Panc1 (cell line): ENCODE results near the gene ELOVL2. TPM values are rescaled to one million over a fixed set of nuclear protein-coding genes. Genes with fewer than 3 reads are reported as not detected.
"Not testable (repeated sequence)": the region's sequence is repeated elsewhere in the genome, so short reads cannot be mapped to it uniquely, and the experiment has no call there.

Source experiments
- ATAC-seq: fragments of 200-7000 bp; cut with Tn5 transposase; 2 replicates; pipeline ENCODE4 v1.9.1; 2020; ENCODE audit warnings: mild to moderate bottlenecking, moderate library complexity
- BruUV-seq: library from RNA; stranded (reverse); fragments of 400-500 nt; replicated peaks from 2 replicates; lab custom pipeline; 2021; lab: Mats Ljungman, UMichigan
- CTCF ChIA-PET: fragments of 300-600 bp; sonication (Branson Sonifier 250); formaldehyde crosslinking; loops from one replicate; lab custom pipeline; 2022; ENCODE audit warnings: antibody characterized with exemption; lab: Charles Lee
- POLR2A ChIA-PET: fragments of 300-600 bp; sonication (Branson Sonifier 250); formaldehyde crosslinking; loops from one replicate; lab custom pipeline; 2022; ENCODE audit warnings: antibody characterized with exemption; lab: Charles Lee
- DNase-seq: peaks from one replicate; pipeline ENCODE4 v3.0.0-alpha.2; 2010; ENCODE audit warnings: low read depth, low spot score
- H3K27ac ChIP-seq: 2 replicates; pipeline ENCODE4 v1.5.1; 2011; ENCODE audit warnings: mild to moderate bottlenecking, low read length, inconsistent platforms
- H3K27me3 ChIP-seq: fragments of 200-500 bp; sonication (Bioruptor generic); 2 replicates; pipeline ENCODE4 v1.6.0; 2014; ENCODE audit warnings: low read length, inconsistent platforms; ENCODE audit not compliant: control insufficient read depth, insufficient read depth
- H3K36me3 ChIP-seq: fragments of 200-500 bp; sonication (Bioruptor generic); 2 replicates; pipeline ENCODE4 v1.5.1; 2014; ENCODE audit warnings: inconsistent platforms, mild to moderate bottlenecking, low read length, moderate library complexity; ENCODE audit not compliant: control insufficient read depth, insufficient read depth
- H3K4me1 ChIP-seq: 2 replicates; pipeline ENCODE4 v1.5.1; 2011; ENCODE audit warnings: inconsistent platforms, mild to moderate bottlenecking, low read length, moderate library complexity; ENCODE audit not compliant: control insufficient read depth, insufficient read depth
- H3K4me3 ChIP-seq, 2 experiments: 2 replicates each; pipeline ENCODE4 v1.5.1; 2011 to 2012; ENCODE audit warnings: low read depth in 2 of 2, low read length in 2 of 2, mild to moderate bottlenecking in 2 of 2, inconsistent platforms in 1 of 2, moderate library complexity in 1 of 2
- H3K9me3 ChIP-seq: fragments of 200-500 bp; sonication (Bioruptor generic); 2 replicates; pipeline ENCODE4 v1.5.1; 2014; ENCODE audit warnings: low read depth, mild to moderate bottlenecking, inconsistent platforms, low read length, moderate library complexity; ENCODE audit not compliant: control insufficient read depth, insufficient read depth
- CTCF ChIP-seq: fragments of 450-650 bp; IDR thresholded peaks from 2 replicates; pipeline ENCODE4 v1.5.1; 2017; ENCODE audit warnings: mild to moderate bottlenecking
- POLR2AphosphoS5 ChIP-seq: IDR thresholded peaks from 2 replicates; pipeline ENCODE4 v1.6.1; 2012; ENCODE audit warnings: mild to moderate bottlenecking, low read depth, low read length, moderate library complexity
- SIN3A ChIP-seq: IDR thresholded peaks from 2 replicates; pipeline ENCODE4 v1.6.1; 2012; ENCODE audit warnings: low read depth, mild to moderate bottlenecking, low read length, moderate library complexity, borderline replicate concordance; ENCODE audit not compliant: insufficient read depth
- TCF7L2 ChIP-seq: IDR thresholded peaks from 2 replicates; pipeline ENCODE4 v1.6.1; 2011; ENCODE audit warnings: mild to moderate bottlenecking, low read depth, low read length, inconsistent platforms
- in situ Hi-C: cut with HindIII; loops from 2 replicates; pipeline ENCODE4 v1.10.0; 2016; ENCODE audit warnings: low sequenced_read_pairs, low pct_unique_long_range_greater_than_20kb
- intact Hi-C: fragments of 100-400 bp; cut with micrococcal nuclease; formaldehyde crosslinking; loops from one replicate; pipeline ENCODE4 v1.10.0; 2022; ENCODE audit not compliant: unreplicated experiment
- total RNA-seq: library from RNA; stranded (reverse); gene quantifications from one replicate; pipeline ENCODE4 v1.2.1, GENCODE V29; 2021; ENCODE audit not compliant: unreplicated experiment
- TF ChIP-seq, protein P1 (sequence below), 2 experiments: IDR thresholded peaks; 2 replicates each; pipeline ENCODE4 v1.6.1; 2011 to 2012; ENCODE audit warnings: low read depth in 2 of 2, control low read depth in 1 of 2, low read length in 1 of 2, mild to moderate bottlenecking in 1 of 2, moderate library complexity in 1 of 2; ENCODE audit not compliant: insufficient read depth in 1 of 2

Gene ELOVL2
- total RNA-seq, 1 experiment from 2014 or later = 27.8 TPM

GRCh38 chr6:10989587-10989986 lies 54.5 kb downstream of the ELOVL2 start:
- Histone ChIP-seq H3K36me3 (no peaks in the 10 kb centered on the region), H3K4me3 (no peak overlapping the region), H3K9me3 (no peaks in the 10 kb centered on the region), H3K4me1 (no peaks in the 10 kb centered on the region), H3K27me3 (no peaks in the 10 kb centered on the region), H3K27ac (no peak overlapping the region)
- no TSS peak for BruUV-seq
- in situ Hi-C loops (no loop called here), intact Hi-C loops (no loop called here)
- no peak for DNase-seq
- ChIA-PET POLR2A (no interaction called here), CTCF (no interaction called here)
- no peak for ATAC-seq
- TF ChIP-seq CTCF (no peak), TCF7L2 (no peak), POLR2AphosphoS5 (no peak), SIN3A (no peak)
- TF ChIP-seq, protein P1, sequence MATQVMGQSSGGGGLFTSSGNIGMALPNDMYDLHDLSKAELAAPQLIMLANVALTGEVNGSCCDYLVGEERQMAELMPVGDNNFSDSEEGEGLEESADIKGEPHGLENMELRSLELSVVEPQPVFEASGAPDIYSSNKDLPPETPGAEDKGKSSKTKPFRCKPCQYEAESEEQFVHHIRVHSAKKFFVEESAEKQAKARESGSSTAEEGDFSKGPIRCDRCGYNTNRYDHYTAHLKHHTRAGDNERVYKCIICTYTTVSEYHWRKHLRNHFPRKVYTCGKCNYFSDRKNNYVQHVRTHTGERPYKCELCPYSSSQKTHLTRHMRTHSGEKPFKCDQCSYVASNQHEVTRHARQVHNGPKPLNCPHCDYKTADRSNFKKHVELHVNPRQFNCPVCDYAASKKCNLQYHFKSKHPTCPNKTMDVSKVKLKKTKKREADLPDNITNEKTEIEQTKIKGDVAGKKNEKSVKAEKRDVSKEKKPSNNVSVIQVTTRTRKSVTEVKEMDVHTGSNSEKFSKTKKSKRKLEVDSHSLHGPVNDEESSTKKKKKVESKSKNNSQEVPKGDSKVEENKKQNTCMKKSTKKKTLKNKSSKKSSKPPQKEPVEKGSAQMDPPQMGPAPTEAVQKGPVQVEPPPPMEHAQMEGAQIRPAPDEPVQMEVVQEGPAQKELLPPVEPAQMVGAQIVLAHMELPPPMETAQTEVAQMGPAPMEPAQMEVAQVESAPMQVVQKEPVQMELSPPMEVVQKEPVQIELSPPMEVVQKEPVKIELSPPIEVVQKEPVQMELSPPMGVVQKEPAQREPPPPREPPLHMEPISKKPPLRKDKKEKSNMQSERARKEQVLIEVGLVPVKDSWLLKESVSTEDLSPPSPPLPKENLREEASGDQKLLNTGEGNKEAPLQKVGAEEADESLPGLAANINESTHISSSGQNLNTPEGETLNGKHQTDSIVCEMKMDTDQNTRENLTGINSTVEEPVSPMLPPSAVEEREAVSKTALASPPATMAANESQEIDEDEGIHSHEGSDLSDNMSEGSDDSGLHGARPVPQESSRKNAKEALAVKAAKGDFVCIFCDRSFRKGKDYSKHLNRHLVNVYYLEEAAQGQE (IDR thresholded peaks at IDR 0.05; ENCODE audit: insufficient read depth in 1 of 2, low read depth in 2 of 2, low read length in 1 of 2) = no peak

DNA sequence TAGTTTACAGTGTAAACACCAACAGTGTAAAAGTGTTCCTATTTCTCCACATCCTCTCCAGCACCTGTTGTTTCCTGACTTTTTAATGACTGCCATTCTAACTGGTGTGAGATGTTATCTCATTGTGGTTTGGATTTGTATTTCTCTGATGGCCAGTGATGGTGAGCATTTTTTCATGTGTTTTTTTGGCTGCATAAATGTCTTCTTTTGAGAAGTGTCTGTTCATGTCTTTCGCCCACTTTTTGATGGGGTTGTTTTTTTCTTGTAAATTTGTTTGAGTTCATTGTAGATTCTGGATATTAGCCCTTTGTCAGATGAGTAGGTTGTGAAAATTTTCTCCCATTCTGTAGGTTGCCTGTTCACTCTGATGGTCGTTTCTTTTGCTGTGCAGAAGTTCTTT lies 59.1 kb downstream of the ELOVL2 start:
- H3K27ac ChIP-seq, H3K9me3 ChIP-seq, intact Hi-C loops, in situ Hi-C loops, H3K4me1 ChIP-seq, H3K4me3 ChIP-seq, H3K27me3 ChIP-seq, H3K36me3 ChIP-seq, CTCF ChIA-PET, ATAC-seq, POLR2A ChIA-PET, DNase-seq, BruUV-seq: not testable (repeated sequence)

DNA sequence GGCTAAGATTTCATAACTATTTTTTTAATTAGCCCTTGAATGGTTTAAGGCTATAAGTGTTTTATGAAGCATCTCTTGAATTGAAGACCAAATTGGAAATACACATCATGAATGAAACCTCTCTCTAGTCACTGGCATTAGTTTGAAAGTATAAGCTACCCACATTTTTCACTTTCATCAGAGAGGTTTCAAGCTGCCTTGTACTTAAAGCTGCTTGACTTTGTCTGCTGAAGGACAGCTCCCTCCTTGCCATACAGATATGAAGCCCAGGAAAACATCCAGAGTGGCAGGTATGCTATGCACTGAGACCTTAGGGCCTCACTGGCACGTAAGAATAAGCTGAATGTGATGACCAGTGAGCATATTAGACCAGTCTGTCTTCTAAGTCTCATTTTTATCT lies 62.7 kb downstream of the ELOVL2 start:
- no peaks in the 10 kb centered on the region for H3K27me3 ChIP-seq
- in situ Hi-C loops (no loop called here), intact Hi-C loops (no loop called here)
- H3K4me3 ChIP-seq = no peak overlapping the region
- no TSS peak for BruUV-seq
- H3K36me3 ChIP-seq = no peaks in the 10 kb centered on the region
- no peak for ATAC-seq
- POLR2A ChIA-PET = no interaction called here
- H3K9me3 ChIP-seq = no peaks in the 10 kb centered on the region
- TF ChIP-seq SIN3A = no peak
- TF ChIP-seq, protein P1 (IDR thresholded peaks at IDR 0.05; ENCODE audit: insufficient read depth in 1 of 2, low read depth in 2 of 2, low read length in 1 of 2) = no peak
- TF ChIP-seq TCF7L2 = no peak
- DNase-seq = no peak
- CTCF ChIA-PET = no interaction called here
- no peaks in the 10 kb centered on the region for H3K4me1 ChIP-seq
- H3K27ac ChIP-seq = no peak overlapping the region
